ENCODE data around the gene NPM3.
"Not testable (repeated sequence)": the region's sequence is repeated elsewhere in the genome, so short reads cannot be mapped to it uniquely, and the experiment has no call there.

The NPM3 gene

DNA sequence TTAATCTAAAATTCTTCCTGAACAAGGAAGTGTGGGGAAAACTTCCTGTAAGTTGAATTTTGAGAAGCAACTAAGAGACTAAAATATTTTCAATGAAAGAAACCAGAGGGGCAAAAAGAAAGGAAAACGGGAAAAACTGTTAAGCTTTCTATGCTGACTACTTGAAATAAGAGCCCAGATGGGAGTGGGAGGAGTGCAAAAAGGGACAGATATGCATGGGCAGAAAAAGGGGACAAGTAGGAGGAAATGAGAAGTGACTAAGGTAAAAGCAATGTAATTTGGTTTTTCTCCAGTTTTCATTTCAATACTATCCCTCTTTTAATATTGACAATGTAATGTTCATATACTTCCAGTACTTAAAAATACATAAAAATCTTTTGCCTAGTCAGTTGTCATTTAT is 23.9 kb upstream of the NPM3 start:
- DNase-seq (ENCODE audit: low read depth in 2 of 2): no peak

DNA sequence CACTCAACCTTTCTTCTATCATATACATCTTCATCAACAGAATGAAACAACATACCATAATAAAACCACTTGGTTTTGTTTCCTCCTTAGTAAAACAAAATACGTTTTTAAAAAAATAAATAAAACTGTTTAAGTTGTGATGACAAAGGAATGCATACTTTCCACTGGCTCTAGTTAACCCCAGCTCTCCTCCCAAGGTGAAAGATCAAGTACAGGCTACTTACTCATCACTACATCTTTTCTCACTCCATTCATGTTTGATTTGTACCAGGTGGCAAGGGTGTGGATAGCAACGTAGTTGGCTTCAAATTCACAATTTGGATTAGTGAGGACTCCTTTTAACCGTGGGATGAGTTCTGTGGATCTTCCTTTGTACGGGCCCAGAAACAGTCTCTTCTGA is 20.3 kb upstream of the NPM3 start:
- DNase-seq (ENCODE audit: low read depth in 2 of 2): no peak

DNA sequence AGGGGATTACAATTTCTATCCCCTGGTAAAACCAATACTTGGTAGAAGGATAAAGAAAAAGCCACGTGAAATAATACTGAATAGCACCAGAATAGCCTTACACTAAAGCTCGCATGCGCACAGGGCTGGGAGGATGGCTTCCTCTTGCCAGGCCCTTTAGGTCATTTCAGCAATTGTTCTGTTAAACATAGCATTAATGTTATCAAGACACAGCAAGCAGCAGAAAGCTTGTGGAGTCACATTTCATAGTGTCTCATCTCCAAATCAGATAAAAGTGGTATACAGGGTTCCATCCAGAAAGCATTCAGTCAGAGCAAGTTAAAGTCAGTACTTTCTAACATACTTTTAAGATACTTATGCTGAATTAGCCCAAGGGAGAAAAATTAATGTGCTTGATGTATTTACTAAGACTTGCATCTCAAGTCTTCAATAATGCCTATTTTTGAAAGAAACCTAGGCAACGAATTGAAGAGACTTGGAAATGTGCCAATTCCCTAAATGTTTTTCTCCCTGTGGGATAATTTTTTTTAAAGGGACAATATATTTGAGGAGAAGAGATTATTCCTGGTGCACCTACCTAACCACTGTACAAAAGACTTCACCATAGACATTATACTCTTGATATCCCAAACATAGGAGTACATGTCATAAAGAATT is 14.3 kb upstream of the NPM3 start:
- no peak for DNase-seq (ENCODE audit: low read depth in 2 of 2)

DNA sequence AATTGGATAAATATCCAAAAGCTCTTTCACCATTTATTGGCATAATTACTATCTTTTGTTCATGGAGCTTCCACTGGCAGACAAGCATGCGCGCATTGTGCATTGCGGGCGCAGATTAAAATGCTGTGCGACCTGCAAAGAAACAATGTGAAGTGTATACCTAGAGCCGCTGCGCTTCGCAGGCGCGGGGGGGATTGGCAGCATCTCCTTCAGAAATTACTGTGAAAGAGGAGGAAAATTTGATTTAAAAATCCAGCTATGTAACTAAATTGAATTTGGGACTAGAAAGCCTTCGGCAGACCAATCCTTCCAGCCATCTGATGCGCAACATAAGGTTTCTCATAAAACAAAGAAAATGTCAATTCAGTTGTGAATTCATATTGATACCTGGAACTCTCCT is 10.3 kb upstream of the NPM3 start:
- no peak for DNase-seq (ENCODE audit: low read depth in 2 of 2)

DNA sequence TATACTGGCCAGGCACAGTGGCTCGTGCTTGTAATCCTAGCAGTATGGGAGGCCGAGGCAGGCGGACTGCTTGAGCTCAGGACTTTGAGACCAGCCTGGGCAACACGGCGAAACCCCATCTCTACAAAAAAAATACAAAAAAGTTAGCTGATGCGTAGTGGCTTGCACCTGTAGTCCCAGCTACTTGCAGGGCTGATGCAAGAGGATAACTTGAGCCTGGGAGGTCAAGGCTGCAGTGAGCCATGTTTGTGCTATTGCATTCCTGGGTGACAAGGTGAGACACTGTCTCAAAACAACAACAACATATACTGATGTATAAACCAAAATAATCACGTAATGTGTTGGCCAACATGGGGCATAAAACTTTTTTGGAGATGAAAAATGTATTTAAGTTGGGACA is 6.4 kb upstream of the NPM3 start:
- DNase-seq (ENCODE audit: low read depth in 2 of 2): no peak

DNA sequence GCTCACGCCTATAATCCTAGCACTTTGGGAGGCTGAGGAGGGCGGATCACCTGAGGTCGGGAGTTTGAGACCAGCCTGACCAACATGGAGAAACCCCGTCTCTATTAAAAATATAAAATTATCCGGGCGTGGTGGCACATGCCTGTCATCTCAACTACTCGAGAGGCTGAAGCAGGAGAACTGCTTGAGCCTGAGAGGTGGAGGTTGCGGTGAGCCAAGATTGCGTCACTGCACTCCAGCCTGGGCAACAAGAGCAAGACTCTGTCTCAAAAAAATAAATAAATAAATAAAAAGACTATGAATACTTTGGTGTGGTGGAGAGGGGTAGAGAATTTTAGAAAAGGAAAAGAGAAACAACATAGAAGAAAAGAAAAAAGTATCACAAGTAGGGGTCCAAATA is 6.0 kb upstream of the NPM3 start:
- DNase-seq (ENCODE audit: low read depth in 2 of 2): not testable (repeated sequence)

DNA sequence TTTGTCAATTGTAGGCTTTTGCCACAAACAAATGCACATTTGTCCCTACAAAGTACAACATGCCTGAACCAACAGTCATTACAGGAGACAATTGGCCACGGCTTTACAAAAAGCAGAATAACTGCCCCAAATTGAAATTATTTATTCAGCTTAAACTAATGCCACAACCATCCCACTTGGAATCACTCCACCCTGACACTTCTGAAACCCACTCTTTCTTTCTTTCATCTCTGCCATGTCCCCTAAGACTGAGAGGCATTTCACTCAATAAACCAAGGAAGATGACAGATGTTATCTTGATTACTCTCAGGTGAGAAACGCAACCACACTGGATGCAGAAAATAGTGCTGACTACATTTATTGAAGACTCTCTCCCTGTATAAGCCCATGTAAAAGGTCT is 2.6 kb upstream of the NPM3 start:
- DNase-seq (ENCODE audit: low read depth in 2 of 2): no peak

DNA sequence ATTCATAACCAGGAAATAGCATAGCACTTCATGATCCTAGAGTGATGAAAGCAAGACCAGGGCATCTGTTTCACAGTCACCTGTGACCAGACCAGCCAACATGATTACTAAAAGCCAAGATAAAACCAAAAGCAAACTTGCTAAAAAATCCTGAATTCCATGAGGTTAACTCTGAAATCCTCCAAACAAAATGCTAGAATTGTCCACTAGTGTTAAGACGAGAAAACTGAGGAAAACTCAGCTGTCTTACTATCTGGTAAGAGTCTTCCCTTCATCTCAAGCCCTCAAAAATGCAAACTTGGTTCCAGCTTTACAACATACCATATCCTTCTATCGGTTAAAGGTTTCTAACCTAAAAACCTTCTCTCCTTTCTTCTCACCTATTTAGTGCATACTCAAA is 1.3 kb upstream of the NPM3 start:
- DNase-seq (ENCODE audit: low read depth in 2 of 2): no peak

DNA sequence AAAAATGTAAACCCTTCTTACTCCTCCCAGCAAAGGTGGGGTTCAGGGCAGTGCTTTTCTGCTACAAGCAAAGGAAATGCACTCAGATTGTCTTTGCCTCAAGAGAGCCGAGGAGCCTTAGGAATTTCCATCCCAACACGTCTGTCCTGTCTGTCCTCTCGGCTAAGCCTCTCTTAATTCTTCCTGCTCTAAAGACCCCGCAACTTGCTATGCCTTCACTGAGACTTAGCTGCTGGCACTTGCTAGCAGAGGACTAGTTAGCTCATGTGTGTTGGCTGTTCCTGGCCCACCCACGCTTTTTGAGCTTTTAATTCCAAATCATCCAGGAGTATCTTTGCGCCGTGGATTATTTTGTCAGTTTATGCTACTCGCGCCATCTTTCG is 481 bp upstream of the NPM3 start:
- DNase-seq (ENCODE audit: low read depth in 2 of 2): no peak

DNA sequence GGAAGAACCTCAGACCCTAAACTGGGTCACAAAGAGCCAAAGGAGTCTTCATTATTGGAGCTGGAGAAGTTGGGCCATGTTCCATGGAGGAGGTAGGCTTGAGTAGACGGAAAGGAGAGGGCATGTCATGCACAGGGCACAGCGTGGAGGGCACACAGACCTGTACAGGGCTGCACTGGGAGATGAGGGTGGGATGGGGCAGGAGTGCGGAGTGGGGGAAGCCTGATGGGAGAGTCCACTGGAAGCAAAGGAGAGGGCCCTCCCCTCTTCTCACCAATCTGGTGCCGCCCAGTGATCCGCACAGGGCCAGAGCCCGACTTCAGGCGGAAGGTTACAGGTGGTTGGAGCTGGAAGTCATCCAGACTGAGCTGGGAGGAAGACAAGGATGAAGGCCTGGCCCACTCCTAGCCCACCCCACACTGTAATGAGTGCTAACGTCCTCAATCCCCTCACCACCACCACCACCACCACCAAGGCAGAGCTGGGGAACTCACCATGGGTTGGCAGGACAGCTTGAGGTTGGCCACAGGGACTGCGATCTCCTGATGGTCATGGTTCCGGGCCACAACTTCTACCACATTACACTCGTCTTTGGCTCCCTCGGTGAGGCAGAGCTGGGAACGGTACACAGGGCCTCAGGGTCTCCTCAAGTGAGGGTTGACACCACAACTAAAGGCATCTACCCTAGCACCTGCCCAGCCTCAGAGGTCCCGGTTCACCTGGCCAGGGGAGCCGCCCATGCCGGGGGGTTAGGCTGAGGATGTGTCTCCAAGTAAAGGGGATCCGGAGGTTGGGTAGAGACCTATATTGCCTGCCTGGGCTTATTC is 1.0 kb downstream of the NPM3 start:
- no peak for DNase-seq (ENCODE audit: low read depth in 2 of 2)

DNA sequence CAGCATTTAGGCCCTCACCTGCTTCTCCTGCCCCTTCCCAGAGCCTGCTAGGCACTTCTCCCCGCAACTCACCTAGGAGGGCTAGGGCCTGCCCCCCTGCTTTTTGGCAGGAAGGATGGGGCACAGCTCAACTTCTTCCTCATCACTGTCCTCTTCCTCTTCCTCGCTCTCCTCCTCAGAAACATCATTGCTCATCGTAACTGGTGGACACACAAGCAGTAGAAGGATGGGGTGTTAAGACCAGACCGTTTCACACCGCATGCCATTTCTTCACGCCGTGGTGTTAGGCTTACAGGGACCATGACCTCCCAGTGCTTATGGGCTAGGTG is 1.6 kb downstream of the NPM3 start:
- DNase-seq (ENCODE audit: low read depth in 2 of 2): no peak

DNA sequence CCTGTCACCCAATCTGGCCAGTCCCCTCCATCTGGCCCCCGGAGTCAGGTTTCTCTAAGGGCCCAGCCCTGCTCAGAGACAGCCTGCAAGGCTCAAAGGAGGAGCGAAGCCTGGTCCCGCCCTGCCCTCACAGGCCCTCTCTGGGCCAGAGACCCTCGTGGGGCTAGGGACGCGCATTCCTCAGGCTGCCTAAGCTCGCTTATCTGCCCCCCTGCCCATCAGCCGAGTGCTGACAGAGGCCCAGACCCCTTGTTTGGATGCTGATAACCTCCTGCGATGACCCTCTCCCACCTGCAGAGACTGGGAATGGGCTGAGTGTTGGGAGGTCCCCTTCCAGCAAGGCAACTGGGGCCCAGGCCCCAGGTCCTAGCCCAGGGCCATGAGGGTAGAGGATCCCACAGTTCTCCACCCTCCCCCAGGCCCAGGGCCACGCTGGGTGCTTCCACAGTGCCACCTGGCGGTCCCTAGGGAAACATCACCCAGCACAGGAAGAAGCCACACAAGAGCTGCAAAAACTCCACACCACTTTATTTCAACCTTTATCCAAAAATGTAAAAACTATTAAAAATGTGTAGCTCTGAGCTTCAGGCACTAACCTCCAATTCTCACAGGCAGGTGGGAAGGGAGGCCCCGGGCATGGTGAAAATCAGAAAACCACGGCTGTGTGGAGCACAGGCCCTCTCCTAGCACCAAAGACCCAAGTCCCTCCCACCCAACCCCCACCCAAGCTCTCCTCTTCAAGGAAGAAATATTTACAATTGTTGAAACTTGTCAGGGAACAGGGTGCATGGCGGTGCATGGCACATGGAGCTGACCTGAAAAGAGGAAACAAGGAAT is 2.2 kb downstream of the NPM3 start:
- peak; percentile 53 to 60 for DNase-seq (ENCODE audit: low read depth in 2 of 2)

DNA sequence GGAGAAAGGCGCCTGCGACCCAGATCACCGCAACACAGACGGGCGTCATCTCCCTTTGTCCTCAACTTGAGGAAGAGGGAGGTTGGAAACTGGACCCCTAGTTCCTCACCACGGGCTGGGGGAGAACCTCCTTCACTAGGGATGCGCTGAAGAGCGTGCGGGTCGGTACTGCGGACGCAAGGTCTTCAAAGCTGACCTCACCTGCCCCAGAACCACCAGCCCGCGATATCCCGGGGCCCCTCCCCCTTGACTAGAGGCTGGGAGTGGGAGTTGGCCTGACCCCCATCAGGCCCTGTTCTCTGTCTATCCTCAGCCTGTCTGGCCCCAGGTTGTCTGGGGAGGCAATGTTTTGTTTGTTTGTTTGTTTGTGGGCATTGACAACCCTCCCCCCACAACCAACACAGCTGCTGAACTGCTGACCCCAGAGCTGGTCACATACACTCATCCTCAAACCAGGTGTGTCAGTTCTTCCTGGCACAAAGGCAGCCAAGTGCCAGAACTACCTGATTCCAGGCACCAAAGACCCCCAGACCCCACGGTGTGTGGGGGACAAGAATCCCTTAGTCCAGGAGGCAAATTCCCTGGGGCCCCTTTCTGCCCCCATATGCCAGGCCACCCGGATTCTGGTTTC is 2.9 kb downstream of the NPM3 start:
- DNase-seq (ENCODE audit: low read depth in 2 of 2): no peak

DNA sequence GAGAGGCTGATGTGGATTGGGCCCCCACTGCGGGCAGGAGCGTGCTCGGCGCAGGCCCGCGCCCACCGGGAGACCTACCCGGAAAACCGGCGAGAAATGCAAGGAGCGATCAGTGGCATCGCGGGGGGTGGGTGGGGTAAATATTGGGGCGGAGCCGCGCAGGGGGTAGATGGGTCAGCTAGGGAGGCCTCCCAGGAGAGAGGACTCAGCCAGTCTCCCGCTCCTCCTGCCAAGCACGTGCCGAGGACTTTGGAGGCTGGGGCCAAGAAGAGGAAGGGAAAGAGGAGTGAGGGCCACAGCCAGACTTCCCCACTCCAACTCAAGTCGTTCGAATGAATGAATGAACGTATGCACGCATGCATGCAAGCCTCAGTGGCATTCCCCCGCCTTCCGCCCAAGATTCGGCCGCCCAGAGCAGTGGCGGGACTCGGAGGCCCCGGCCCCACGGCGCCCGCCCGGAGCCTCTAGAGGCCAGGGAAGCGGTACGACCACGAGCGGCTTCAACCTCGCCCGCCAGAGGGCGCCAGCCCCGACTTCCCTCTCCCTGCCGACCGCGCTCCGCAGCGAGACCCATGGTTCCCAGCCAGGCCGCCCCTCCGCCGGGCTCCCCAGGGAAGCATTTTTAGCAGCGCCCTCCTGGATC is 3.6 kb downstream of the NPM3 start:
- DNase-seq (ENCODE audit: low read depth in 2 of 2): peak; percentile 67 to 84

DNA sequence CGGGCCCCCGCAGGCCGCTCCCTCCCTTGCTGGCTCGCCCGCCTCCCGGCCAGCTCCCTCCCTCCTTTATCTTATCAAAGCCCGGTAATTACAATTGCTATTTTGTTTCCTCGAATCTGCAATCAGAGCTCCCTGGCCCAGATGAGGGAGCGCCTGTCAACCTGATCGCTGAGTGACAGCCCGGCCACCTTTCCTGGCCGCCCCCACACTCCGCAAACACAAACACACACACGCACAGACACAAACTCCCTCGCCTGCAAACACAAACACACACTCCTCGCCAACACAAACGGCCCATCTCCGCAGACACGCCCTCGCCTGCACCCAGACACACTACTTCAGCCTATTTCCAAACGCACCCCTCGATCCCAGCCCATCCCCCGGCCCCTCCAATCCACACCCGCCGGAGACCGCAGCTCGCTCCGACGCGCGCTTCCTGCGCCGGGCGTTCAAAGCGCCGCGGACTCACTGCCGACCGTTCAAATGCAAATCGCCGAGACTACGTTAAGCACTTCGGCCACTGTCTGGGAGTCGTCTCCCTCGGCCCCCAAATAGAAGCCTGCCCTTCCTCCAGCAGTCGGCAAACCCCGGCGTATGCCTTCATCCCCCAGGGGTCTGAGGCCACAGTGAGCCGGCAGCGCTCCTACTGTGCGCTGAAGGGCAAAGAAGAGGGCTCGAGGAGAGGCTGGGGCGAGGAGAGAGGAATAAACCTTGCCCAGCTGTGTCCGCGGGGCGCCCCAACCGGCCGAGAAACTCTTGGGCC is 4.3 kb downstream of the NPM3 start:
- no peak for DNase-seq (ENCODE audit: low read depth in 2 of 2)

DNA sequence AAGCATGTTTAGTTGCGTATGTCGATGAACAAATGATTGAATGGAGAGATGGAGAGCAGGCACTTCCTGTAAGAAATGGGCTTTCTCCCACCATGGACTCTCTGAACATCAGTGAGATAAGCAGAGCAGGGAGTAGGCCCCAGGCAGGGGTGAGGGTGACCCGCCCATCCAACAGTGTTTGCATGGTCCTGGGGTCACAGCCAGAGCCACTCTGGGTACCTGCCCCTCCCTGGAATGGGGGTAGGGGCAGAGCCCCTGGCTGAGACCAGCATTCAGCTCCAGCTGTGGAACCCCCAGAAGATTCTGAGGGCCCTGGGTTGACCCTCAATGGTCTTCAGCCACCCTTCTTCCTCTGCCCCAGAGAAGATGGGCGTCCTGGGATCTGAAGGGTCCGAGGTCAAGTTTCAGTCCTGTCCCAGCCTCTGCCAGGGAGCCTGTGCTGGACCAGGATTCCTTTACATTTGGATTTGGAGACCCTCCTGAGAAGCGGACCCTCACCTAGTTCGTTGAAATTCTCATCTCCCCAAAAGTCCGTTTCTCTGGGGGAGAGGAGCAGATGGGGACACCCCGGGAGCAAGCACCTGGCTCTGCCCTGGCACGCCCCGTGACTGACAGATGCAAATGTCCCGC is 5.0 kb downstream of the NPM3 start:
- DNase-seq (ENCODE audit: low read depth in 2 of 2): no peak

DNA sequence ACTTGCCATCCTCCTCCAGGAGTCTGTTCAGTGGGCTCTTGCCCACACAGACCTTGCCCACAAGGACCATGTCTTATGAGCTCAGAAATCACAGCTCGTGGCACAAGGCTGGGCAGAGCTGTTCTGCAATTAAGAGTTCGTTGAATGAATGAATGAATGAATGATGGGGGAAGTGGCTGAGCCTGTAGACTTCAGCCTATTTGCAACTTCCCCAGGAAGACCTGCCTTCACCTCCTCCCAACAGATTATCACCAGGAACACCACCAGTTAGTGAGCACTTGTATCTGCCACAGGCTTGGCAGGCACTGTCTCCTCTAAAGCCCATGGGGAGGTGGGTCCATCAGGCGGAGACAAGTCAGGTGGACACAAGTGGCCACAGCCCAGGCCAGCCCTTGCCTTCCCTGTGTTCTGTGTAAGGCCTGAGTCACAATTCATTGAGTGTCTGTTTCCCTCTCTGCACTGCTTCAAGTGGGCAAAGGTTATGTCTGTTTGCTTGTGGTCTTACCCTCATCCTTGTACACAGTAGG is 5.6 kb downstream of the NPM3 start:
- no peak for DNase-seq (ENCODE audit: low read depth in 2 of 2)

DNA sequence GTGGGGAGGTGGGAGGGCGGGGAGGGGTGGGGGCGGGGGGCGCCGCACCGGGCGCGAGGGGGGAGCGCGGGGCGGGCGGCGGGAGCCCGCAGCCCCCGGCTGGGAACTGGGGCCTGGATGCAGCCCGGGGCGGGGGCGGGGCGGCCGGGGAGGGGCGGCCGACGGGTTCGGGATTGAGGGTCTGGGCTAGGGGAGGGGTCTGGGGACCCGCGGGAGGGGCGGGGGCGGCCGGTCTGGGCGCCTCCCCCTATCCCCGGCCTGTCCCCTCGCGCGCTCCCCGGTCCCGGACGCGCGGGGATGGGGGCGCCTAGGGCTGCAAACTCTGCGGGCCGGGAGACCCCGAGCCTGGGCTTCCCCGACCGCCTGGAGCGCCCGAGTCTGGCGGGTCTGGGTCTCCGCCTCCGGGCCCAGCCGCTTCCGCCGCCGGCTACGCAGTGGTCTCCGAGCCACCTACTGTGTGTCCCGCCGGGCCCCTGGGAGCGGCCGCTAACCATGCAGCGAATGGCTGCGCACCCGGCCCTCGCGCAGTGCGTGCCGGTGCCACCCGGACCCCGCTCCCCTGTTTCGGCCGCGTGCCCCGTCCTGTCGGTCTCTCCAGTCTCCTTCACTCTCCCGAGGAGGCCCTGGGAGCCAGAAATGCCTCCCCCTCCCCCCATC is 7.0 kb downstream of the NPM3 start:
- DNase-seq (ENCODE audit: low read depth in 2 of 2): no peak

DNA sequence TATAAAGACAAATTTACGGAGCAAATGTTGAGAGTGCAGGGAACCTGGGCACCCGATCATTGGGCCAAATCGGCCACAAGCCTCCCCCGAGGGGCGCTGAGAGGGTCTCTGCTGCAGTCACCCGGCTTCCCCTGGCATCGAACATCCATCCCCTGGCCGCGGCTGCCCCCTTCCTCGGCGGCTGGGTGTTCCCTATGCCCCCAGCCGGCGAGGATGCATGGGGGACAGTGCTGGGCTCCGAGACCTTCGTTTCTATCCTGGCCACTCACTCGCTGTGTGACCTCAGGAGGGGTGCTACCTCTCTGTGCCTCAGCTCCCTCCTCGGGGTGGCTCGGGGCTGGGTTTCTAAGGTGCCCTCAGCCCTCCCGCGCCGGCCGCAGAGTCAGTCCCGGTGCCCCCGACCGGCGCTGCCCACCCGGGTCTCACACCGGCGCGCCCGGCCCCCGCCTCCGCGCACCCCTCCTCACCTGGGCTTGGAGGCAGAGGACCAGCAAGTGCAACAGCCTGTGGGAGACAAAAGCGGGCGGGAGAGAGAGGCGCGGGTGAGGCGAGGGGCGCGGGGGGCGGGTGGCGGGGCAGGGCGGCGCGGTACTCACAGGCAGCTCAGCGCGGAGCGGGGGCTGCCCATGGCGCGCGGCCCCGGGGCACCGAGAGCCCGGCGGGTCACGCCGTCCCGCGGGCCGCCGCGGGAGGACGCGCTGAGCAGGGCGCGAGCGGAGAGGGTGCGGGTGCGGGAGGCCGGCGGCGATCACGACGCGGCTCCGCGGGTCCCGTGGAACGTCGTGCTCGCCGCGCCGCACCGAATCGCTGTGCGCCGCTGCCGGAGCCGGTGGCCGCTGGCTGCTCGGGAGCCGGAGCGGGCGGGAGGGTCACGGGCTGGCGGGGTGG is 7.7 kb downstream of the NPM3 start, which contains the start of gene FGF8:
TSS of gene FGF8 (minus strand) at position 842 of the 888 bp plus-strand sequence. CDS start at position 628, 214 bp downstream.
- DNase-seq (ENCODE audit: low read depth in 2 of 2): no peak
